Measurements from ENCODE around the gene WIPI1. TPM values are rescaled to one million over a fixed set of nuclear protein-coding genes. Genes with fewer than 3 reads are reported as not detected.

Gene WIPI1
- total and polyA plus RNA-seq, 10 of the 15 experiments (the other 5 are each of a cell fraction or from before 2014, with no cell fraction given), result 6.5 to 44.5 (median 26.2) TPM

DNA sequence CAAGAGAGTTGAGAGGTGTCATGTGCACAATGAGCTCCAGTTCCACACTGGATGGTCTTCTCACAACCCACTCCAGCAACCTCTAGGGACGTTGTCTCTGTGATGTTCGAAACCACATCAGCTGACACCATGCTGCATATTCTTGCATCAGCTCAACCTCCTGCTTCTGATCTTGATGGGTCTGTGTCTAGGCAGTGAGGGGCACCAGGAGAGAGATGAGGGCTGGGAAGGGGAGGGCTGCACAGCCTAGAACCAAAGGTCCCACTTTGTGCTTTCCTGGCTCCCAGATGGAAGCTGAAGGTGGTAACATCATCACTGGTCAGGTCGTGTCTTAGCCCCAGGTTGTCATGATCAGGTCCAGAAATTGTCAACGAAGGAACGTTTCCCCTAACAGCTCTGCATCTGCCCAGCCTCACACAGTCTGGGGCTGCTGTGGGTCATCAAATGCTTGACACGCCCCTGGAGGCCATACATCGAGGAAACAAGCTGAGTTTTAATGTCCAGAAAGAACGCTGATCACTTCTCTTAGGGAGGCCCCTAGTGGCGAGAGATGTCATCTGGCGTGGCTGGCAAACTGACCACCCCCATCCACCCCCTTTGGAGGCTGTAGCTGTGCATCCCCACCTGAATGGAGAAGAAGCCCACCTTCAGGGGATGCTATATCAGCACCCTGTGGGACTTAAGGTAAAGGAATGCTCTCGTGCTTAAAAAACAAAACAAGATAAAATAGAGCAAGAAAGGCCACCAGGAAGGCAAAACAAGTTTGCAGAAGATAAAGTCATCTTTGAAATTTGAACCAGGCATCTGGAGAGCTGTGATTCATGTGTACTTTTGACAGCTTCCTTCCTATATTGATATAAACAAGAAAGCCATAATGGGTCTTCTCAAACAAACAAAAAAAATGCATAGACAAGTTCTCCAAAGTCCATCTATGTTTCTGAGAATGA is 58.3 kb downstream of the WIPI1 start (continued):
- TF ChIP-seq, protein P1, sequence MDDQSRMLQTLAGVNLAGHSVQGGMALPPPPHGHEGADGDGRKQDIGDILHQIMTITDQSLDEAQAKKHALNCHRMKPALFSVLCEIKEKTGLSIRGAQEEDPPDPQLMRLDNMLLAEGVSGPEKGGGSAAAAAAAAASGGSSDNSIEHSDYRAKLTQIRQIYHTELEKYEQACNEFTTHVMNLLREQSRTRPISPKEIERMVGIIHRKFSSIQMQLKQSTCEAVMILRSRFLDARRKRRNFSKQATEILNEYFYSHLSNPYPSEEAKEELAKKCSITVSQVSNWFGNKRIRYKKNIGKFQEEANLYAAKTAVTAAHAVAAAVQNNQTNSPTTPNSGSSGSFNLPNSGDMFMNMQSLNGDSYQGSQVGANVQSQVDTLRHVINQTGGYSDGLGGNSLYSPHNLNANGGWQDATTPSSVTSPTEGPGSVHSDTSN (IDR thresholded peaks at IDR 0.05; ENCODE audit: insufficient replicate concordance, low read depth, low read length), result no peak
- no peak for TF ChIP-seq CHD4 (IDR thresholded peaks at IDR 0.05)
- TF ChIP-seq, protein P2, sequence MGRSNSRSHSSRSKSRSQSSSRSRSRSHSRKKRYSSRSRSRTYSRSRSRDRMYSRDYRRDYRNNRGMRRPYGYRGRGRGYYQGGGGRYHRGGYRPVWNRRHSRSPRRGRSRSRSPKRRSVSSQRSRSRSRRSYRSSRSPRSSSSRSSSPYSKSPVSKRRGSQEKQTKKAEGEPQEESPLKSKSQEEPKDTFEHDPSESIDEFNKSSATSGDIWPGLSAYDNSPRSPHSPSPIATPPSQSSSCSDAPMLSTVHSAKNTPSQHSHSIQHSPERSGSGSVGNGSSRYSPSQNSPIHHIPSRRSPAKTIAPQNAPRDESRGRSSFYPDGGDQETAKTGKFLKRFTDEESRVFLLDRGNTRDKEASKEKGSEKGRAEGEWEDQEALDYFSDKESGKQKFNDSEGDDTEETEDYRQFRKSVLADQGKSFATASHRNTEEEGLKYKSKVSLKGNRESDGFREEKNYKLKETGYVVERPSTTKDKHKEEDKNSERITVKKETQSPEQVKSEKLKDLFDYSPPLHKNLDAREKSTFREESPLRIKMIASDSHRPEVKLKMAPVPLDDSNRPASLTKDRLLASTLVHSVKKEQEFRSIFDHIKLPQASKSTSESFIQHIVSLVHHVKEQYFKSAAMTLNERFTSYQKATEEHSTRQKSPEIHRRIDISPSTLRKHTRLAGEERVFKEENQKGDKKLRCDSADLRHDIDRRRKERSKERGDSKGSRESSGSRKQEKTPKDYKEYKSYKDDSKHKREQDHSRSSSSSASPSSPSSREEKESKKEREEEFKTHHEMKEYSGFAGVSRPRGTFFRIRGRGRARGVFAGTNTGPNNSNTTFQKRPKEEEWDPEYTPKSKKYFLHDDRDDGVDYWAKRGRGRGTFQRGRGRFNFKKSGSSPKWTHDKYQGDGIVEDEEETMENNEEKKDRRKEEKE (IDR thresholded peaks at IDR 0.05), result no peak
- TF ChIP-seq HSF1 (IDR thresholded peaks at IDR 0.05; ENCODE audit: low read depth, low read length), result no peak
- no peak for TF ChIP-seq BMI1 (IDR thresholded peaks at IDR 0.05; ENCODE audit: borderline replicate concordance)
- no peak for TF ChIP-seq TAF1 (IDR thresholded peaks at IDR 0.05; ENCODE audit: borderline replicate concordance, low read depth, low read length)
- TF ChIP-seq NFXL1 (IDR thresholded peaks at IDR 0.05; ENCODE audit: borderline replicate concordance), result no peak
- TF ChIP-seq IKZF1 (conservative IDR thresholded peaks at IDR 0.05), result 0 out of 2 replicates have a peak, but pooled peaks have one; percentile 15
- no peak for TF ChIP-seq ZNF592 (IDR thresholded peaks at IDR 0.05)
- TF ChIP-seq, protein P3, sequence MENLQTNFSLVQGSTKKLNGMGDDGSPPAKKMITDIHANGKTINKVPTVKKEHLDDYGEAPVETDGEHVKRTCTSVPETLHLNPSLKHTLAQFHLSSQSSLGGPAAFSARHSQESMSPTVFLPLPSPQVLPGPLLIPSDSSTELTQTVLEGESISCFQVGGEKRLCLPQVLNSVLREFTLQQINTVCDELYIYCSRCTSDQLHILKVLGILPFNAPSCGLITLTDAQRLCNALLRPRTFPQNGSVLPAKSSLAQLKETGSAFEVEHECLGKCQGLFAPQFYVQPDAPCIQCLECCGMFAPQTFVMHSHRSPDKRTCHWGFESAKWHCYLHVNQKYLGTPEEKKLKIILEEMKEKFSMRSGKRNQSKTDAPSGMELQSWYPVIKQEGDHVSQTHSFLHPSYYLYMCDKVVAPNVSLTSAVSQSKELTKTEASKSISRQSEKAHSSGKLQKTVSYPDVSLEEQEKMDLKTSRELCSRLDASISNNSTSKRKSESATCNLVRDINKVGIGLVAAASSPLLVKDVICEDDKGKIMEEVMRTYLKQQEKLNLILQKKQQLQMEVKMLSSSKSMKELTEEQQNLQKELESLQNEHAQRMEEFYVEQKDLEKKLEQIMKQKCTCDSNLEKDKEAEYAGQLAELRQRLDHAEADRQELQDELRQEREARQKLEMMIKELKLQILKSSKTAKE (IDR thresholded peaks at IDR 0.05; ENCODE audit: low read depth, poor library complexity, severe bottlenecking), result no peak
- TF ChIP-seq CREM (IDR thresholded peaks at IDR 0.05; ENCODE audit: low read depth), result peak; percentile 35; the same call in 1 of the 2 replicates
- TF ChIP-seq E4F1 (IDR thresholded peaks at IDR 0.05; ENCODE audit: borderline replicate concordance, partially characterized antibody), result no peak
